ENCODE results near the gene IFT81. TPM values are rescaled to one million over a fixed set of nuclear protein-coding genes. Genes with fewer than 3 reads are reported as not detected.

Gene IFT81
- total and polyA plus RNA-seq, 2 donors (not counting 3 experiments of a cell fraction or from before 2014, with no cell fraction given) = 2.4 to 9.8 TPM

GRCh38 chr12:110175201-110175600 is 51.0 kb downstream of the IFT81 start:
- Histone ChIP-seq H3K9me1 (replicated peaks; ENCODE audit: control insufficient read depth, extremely low read depth, insufficient read depth, low read length) (no peaks in the 10 kb centered on the region), H3K4me1 (ENCODE audit: control insufficient read depth, extremely low read depth, insufficient read depth, low read length) (no peaks in the 10 kb centered on the region), H3K79me2 (ENCODE audit: control insufficient read depth, insufficient read depth, low read length) (no peaks in the 10 kb centered on the region), H3K9ac (replicated peaks; ENCODE audit: extremely low read depth, insufficient read depth, low read length) (no peak overlapping the region), H3K4me2 (ENCODE audit: insufficient read depth, low read length) (no peak overlapping the region), H3K36me3 (ENCODE audit: control insufficient read depth in 2 of 2, extremely low read depth in 1 of 2, insufficient read depth in 2 of 2, low read length in 2 of 2) (no peaks in the 10 kb centered on the region), H2AFZ (ENCODE audit: low read depth, low read length) (no peak overlapping the region), H4K20me1 (replicated peaks; ENCODE audit: control insufficient read depth, extremely low read depth, insufficient read depth, low read length) (no peaks in the 10 kb centered on the region), H3K4me3 (replicated peaks in 1 of 3; ENCODE audit: insufficient read depth in 1 of 3, low read depth in 1 of 3, low read length in 3 of 3) (no peak overlapping the region), H3K27ac (ENCODE audit: insufficient read depth, low read depth, low read length) (no peak overlapping the region), H3K27me3 (ENCODE audit: control insufficient read depth in 2 of 2, insufficient read depth in 2 of 2, low read length in 2 of 2) (no peaks in the 10 kb centered on the region), H3K9me3 (replicated peaks; ENCODE audit: control insufficient read depth, insufficient read depth, low read length) (no peaks in the 10 kb centered on the region)
- FAIRE-seq (no peak), DNase-seq (ENCODE audit: low read depth, low spot score) (no peak)
- intact Hi-C loops (cut with micrococcal nuclease) = no loop called here
- TF ChIP-seq CTCF (IDR thresholded peaks at IDR 0.05; ENCODE audit: extremely low read depth in 1 of 2, insufficient read depth in 1 of 2, low read depth in 1 of 2, low read length in 2 of 2) (no peak), FOS (IDR thresholded peaks at IDR 0.05; ENCODE audit: borderline replicate concordance, insufficient read depth, low read length) (no peak), POLR2AphosphoS5 (IDR thresholded peaks at IDR 0.05; ENCODE audit: insufficient read depth, low read depth, low read length) (no peak), POLR2A (IDR thresholded peaks at IDR 0.05; ENCODE audit: low read depth, low read length) (no peak), GATA2 (IDR thresholded peaks at IDR 0.05; ENCODE audit: insufficient read depth, insufficient read length, low read depth, low read length) (no peak), EZH2 (IDR thresholded peaks at IDR 0.05; ENCODE audit: borderline replicate concordance, low read depth, low read length, severe bottlenecking) (no peak), MAX (IDR thresholded peaks at IDR 0.05; ENCODE audit: insufficient read depth, insufficient read length) (no peak), JUN (IDR thresholded peaks at IDR 0.05; ENCODE audit: borderline replicate concordance, insufficient read depth, insufficient read length, low read depth) (no peak), MYC (IDR thresholded peaks at IDR 0.05; ENCODE audit: low read depth, low read length) (no peak)
- dilution Hi-C loops (cut with MboI; ENCODE audit: extremely low pct_ligation_motif_present, low sequenced_read_pairs) = no loop called here
- ChIA-PET POLR2A (no interaction called here), CTCF (interaction anchor here (1.7 kb wide), 1 partner anchor 50 kb away, joined by 7 read pairs; no protein-coding TSS in a partner anchor)
- BruUV-seq (replicated peaks) = no TSS peak

All from endothelial cell of umbilical vein (primary cell).